GM21723 (cell line): Measurements from ENCODE around the gene MEST.
"Not testable (repeated sequence)": the region's sequence is repeated elsewhere in the genome, so short reads cannot be mapped to it uniquely, and the experiment has no call there.

Source experiments
- ATAC-seq: cut with Tn5 transposase; IDR thresholded peaks from one replicate; pipeline ENCODE4 v1.9.1; 2021; ENCODE audit warnings: mild to moderate bottlenecking, moderate library complexity; ENCODE audit not compliant: unreplicated experiment

MEST gene

GRCh38 chr7:130491841-130492522, at the start of gene MEST:
MEST (plus strand) TSS chr7:130492085; CDS start chr7:130492314, 229 bp downstream.
- no peak for ATAC-seq

- ATAC-seq, result no peak
These were observed 49.3 kb upstream of the MEST start for GRCh38 chr7:130442601-130443000.

GRCh38 chr7:130444234-130444633, 47.7 kb upstream of the MEST start:
- no peak for ATAC-seq

- no peak for ATAC-seq
These were observed 47.0 kb upstream of the MEST start for GRCh38 chr7:130444751-130445407.

GRCh38 chr7:130446259-130446658, 45.6 kb upstream of the MEST start:
- no peak for ATAC-seq

GRCh38 chr7:130451344-130451743, 40.5 kb upstream of the MEST start:
- not testable (repeated sequence) for ATAC-seq

GRCh38 chr7:130452951-130453350, 38.9 kb upstream of the MEST start:
- no peak for ATAC-seq

GRCh38 chr7:130454959-130455358, 36.9 kb upstream of the MEST start:
- ATAC-seq, result no peak

- peak; percentile 54 for ATAC-seq
These were observed 33.6 kb upstream of the MEST start for GRCh38 chr7:130458257-130458656.

- no peak for ATAC-seq
These were observed 30.6 kb upstream of the MEST start for GRCh38 chr7:130461272-130461671.

GRCh38 chr7:130463553-130464434, 28.1 kb upstream of the MEST start:
- ATAC-seq, result no peak

- ATAC-seq, result no peak
These were observed 23.3 kb upstream of the MEST start for GRCh38 chr7:130468612-130469011.

- ATAC-seq, result no peak
These were observed 19.9 kb upstream of the MEST start for GRCh38 chr7:130471974-130472373.

GRCh38 chr7:130473289-130473688, 18.6 kb upstream of the MEST start:
- no peak for ATAC-seq

- ATAC-seq, result no peak
These were observed 18.0 kb upstream of the MEST start for GRCh38 chr7:130473876-130474275.

- ATAC-seq, result no peak
These were observed 16.1 kb upstream of the MEST start for GRCh38 chr7:130475776-130476175.

GRCh38 chr7:130476297-130477150, 15.4 kb upstream of the MEST start:
- peak; percentile 95 for ATAC-seq

- no peak for ATAC-seq
These were observed 12.9 kb upstream of the MEST start for GRCh38 chr7:130478991-130479390.

- ATAC-seq, result no peak
These were observed 12.0 kb upstream of the MEST start for GRCh38 chr7:130479716-130480400.

- no peak for ATAC-seq
These were observed 10.0 kb upstream of the MEST start for GRCh38 chr7:130481898-130482297.
